ENCODE measurements around the gene SKA1. TPM values are rescaled to one million over a fixed set of nuclear protein-coding genes. Genes with fewer than 3 reads are reported as not detected.

SKA1 gene
- polyA plus RNA-seq, 6 donors from 2014 or later = 0.53 to 1.5 (median 0.74) TPM; not detected in 1

GRCh38 chr18:50359806-50360205 is 15.0 kb upstream of the SKA1 start:
- Mint-ChIP-seq H3K4me1 (peaks cover 11 to 19% (median 12%) of the 10 kb centered on the region in 3 donors), H3K9me3 (no peaks in the 10 kb centered on the region), H3K27me3 (peaks cover 15 to 21% (median 16%) of the 10 kb centered on the region in 3 donors), H3K27ac (no peak overlapping the region), H3K36me3 (no peaks in the 10 kb centered on the region), H3K4me3 (no peak overlapping the region)
- DNase-seq (no peak), ATAC-seq (ENCODE audit: low read depth in 2 of 2) (no peak)

- no peak for DNase-seq
- Mint-ChIP-seq H3K27me3 (peaks cover 16 to 22% (median 17%) of the 10 kb centered on the region in 3 donors), H3K4me1 (peaks cover 11 to 19% (median 12%) of the 10 kb centered on the region in 3 donors), H3K9me3 (peaks cover 0 to under 1% (median 0%) of the 10 kb centered on the region in 7 donors), H3K36me3 (no peaks in the 10 kb centered on the region), H3K4me3 (no peak overlapping the region), H3K27ac (no peak overlapping the region)
- ATAC-seq (ENCODE audit: low read depth in 2 of 2) = no peak
Observed at GRCh38 chr18:50360611-50361010, 14.2 kb upstream of the SKA1 start.

GRCh38 chr18:50369672-50370071 is 5.2 kb upstream of the SKA1 start:
- H3K4me3 Mint-ChIP-seq = no peak overlapping the region
- peaks cover 6 to 35% (median 22%) of the 10 kb centered on the region in 7 donors for H3K9me3 Mint-ChIP-seq

GRCh38 chr18:50372743-50373142 is 2.1 kb upstream of the SKA1 start:
- Mint-ChIP-seq H3K4me1 (peaks cover 7 to 13% (median 10%) of the 10 kb centered on the region in 3 donors), H3K27ac (peak overlapping the region in 1 of 6 donors; percentile 61), H3K27me3 (peaks cover 16 to 27% (median 22%) of the 10 kb centered on the region in 3 donors), H3K4me3 (no peak overlapping the region), H3K36me3 (peaks cover 5 to 17% of the 10 kb centered on the region in 2 donors), H3K9me3 (peaks cover 6 to 34% (median 21%) of the 10 kb centered on the region in 7 donors)
- DNase-seq = no peak
- ATAC-seq (ENCODE audit: low read depth in 2 of 2) = no peak

More at GRCh38 chr18:50369672-50370071, 5.2 kb upstream of the SKA1 start:
- no peak overlapping the region for H3K27ac Mint-ChIP-seq
- peaks cover 18 to 50% (median 39%) of the 10 kb centered on the region in 3 donors for H3K27me3 Mint-ChIP-seq
- peaks cover 5 to 18% of the 10 kb centered on the region in 2 donors for H3K36me3 Mint-ChIP-seq
- peaks cover 0 to 3% (median 2%) of the 10 kb centered on the region in 3 donors for H3K4me1 Mint-ChIP-seq
- ATAC-seq (ENCODE audit: low read depth in 2 of 2) (no peak), DNase-seq (no peak)

GRCh38 chr18:50373561-50374219 is 1.2 kb upstream of the SKA1 start:
- DNase-seq (no peak), ATAC-seq (ENCODE audit: low read depth in 2 of 2) (no peak)
- peaks cover 6 to 25% (median 18%) of the 10 kb centered on the region in 7 donors for H3K9me3 Mint-ChIP-seq
- H3K36me3 Mint-ChIP-seq = peaks cover 5 to 11% of the 10 kb centered on the region in 2 donors
- H3K27me3 Mint-ChIP-seq = peaks cover 11 to 18% (median 15%) of the 10 kb centered on the region in 3 donors
- H3K4me3 Mint-ChIP-seq = peak overlapping the region in 6 of 8 donors; percentile 16 to 85 (median 78)
- peaks cover 7 to 13% (median 10%) of the 10 kb centered on the region in 3 donors for H3K4me1 Mint-ChIP-seq
- H3K27ac Mint-ChIP-seq = peak overlapping the region in 3 of 6 donors; percentile 81 to 93 (median 92)

- peaks cover 6 to 19% (median 13%) of the 10 kb centered on the region in 7 donors for H3K9me3 Mint-ChIP-seq
- H3K4me1 Mint-ChIP-seq = peaks cover 7 to 13% (median 10%) of the 10 kb centered on the region in 3 donors
- H3K4me3 Mint-ChIP-seq = peak overlapping the region; percentile 78 to 91 (median 84)
- peaks cover 5 to 11% of the 10 kb centered on the region in 2 donors for H3K36me3 Mint-ChIP-seq
- no peak for ATAC-seq (ENCODE audit: low read depth in 2 of 2)
- no peak for DNase-seq
- H3K27ac Mint-ChIP-seq = peak overlapping the region; percentile 78 to 93 (median 90)
- peaks cover 11 to 13% (median 12%) of the 10 kb centered on the region in 3 donors for H3K27me3 Mint-ChIP-seq
Observed at GRCh38 chr18:50374220-50374752, 560 bp upstream of the SKA1 start.

GRCh38 chr18:50377061-50377798 is 2.4 kb downstream of the SKA1 start:
- H3K36me3 Mint-ChIP-seq = no peaks in the 10 kb centered on the region
- DNase-seq (no peak), ATAC-seq (ENCODE audit: low read depth in 2 of 2) (no peak)
- H3K27me3 Mint-ChIP-seq = no peaks in the 10 kb centered on the region
- H3K9me3 Mint-ChIP-seq = peaks cover 0 to 5% (median 0%) of the 10 kb centered on the region in 7 donors
- no peak overlapping the region for H3K27ac Mint-ChIP-seq
- peaks cover 7 to 13% (median 10%) of the 10 kb centered on the region in 3 donors for H3K4me1 Mint-ChIP-seq
- H3K4me3 Mint-ChIP-seq = no peak overlapping the region

- no peak for DNase-seq
- Mint-ChIP-seq H3K4me3 (no peak overlapping the region), H3K27me3 (no peaks in the 10 kb centered on the region), H3K9me3 (no peaks in the 10 kb centered on the region), H3K27ac (no peak overlapping the region), H3K36me3 (no peaks in the 10 kb centered on the region), H3K4me1 (no peaks in the 10 kb centered on the region)
- ATAC-seq (ENCODE audit: low read depth in 2 of 2) = no peak
Observed at GRCh38 chr18:50388988-50389387, 14.1 kb downstream of the SKA1 start.

- Mint-ChIP-seq H3K4me3 (no peak overlapping the region), H3K4me1 (peaks cover 0 to 5% (median 0%) of the 10 kb centered on the region in 3 donors), H3K36me3 (peaks cover 0 to 8% of the 10 kb centered on the region in 2 donors), H3K27ac (no peak overlapping the region), H3K9me3 (peaks cover 0 to 6% (median 4%) of the 10 kb centered on the region in 7 donors), H3K27me3 (peaks cover 8 to 10% (median 9%) of the 10 kb centered on the region in 3 donors)
- DNase-seq (no peak), ATAC-seq (ENCODE audit: low read depth in 2 of 2) (no peak)
Observed at GRCh38 chr18:50393802-50394201, 19.0 kb downstream of the SKA1 start.

GRCh38 chr18:50395093-50395492 is 20.2 kb downstream of the SKA1 start:
- peaks cover 0 to 7% (median 0%) of the 10 kb centered on the region in 3 donors for H3K4me1 Mint-ChIP-seq
- H3K27me3 Mint-ChIP-seq = peaks cover 12 to 16% (median 14%) of the 10 kb centered on the region in 3 donors
- H3K27ac Mint-ChIP-seq = peak overlapping the region in 1 of 6 donors; percentile 75
- DNase-seq = no peak
- peaks cover 0 to 8% of the 10 kb centered on the region in 2 donors for H3K36me3 Mint-ChIP-seq
- no peak for ATAC-seq (ENCODE audit: low read depth in 2 of 2)
- H3K4me3 Mint-ChIP-seq = no peak overlapping the region
- peaks cover 0 to 6% (median 4%) of the 10 kb centered on the region in 7 donors for H3K9me3 Mint-ChIP-seq

GRCh38 chr18:50396005-50396660 is 21.3 kb downstream of the SKA1 start:
- H3K4me1 Mint-ChIP-seq = peaks cover 0 to 7% (median 0%) of the 10 kb centered on the region in 3 donors
- DNase-seq (no peak), ATAC-seq (ENCODE audit: low read depth in 2 of 2) (no peak)
- H3K27me3 Mint-ChIP-seq = peaks cover 17 to 26% (median 17%) of the 10 kb centered on the region in 3 donors
- no peak overlapping the region for H3K27ac Mint-ChIP-seq
- peaks cover 0 to 6% (median 4%) of the 10 kb centered on the region in 7 donors for H3K9me3 Mint-ChIP-seq
- peaks cover 0 to 8% of the 10 kb centered on the region in 2 donors for H3K36me3 Mint-ChIP-seq
- H3K4me3 Mint-ChIP-seq = no peak overlapping the region

- ATAC-seq (ENCODE audit: low read depth in 2 of 2) = no peak
- Mint-ChIP-seq H3K9me3 (peaks cover 0 to 6% (median 4%) of the 10 kb centered on the region in 7 donors), H3K27ac (no peak overlapping the region), H3K4me1 (peaks cover 0 to 7% (median 0%) of the 10 kb centered on the region in 3 donors), H3K36me3 (peaks cover 0 to 8% of the 10 kb centered on the region in 2 donors), H3K27me3 (peaks cover 21 to 33% (median 24%) of the 10 kb centered on the region in 3 donors), H3K4me3 (no peak overlapping the region)
- no peak for DNase-seq
Observed at GRCh38 chr18:50397023-50397422, 22.2 kb downstream of the SKA1 start.

- Mint-ChIP-seq H3K36me3 (peaks cover 0 to 8% of the 10 kb centered on the region in 2 donors), H3K9me3 (peaks cover 0 to 6% (median 4%) of the 10 kb centered on the region in 7 donors), H3K4me1 (peaks cover 0 to 7% (median 0%) of the 10 kb centered on the region in 3 donors), H3K27me3 (peaks cover 29 to 44% (median 35%) of the 10 kb centered on the region in 3 donors), H3K27ac (no peak overlapping the region), H3K4me3 (no peak overlapping the region)
- ATAC-seq (ENCODE audit: low read depth in 2 of 2) = no peak
- no peak for DNase-seq
Observed at GRCh38 chr18:50398099-50398498, 23.3 kb downstream of the SKA1 start.
